Activated CD8-positive, alpha-beta T cell treated with anti-CD3 and anti-CD28 coated beads for 36 hours (primary cell): Measurements from ENCODE around the gene SOBP. TPM values are rescaled to one million over a fixed set of nuclear protein-coding genes. Genes with fewer than 3 reads are reported as not detected.

ENCODE experiments used
- ATAC-seq: fragments of 200-7000 bp; cut with Tn5 transposase; one replicate; pipeline ENCODE4 v1.10.0; 2021; ENCODE audit warnings: mild to moderate bottlenecking, moderate library complexity
- CTCF ChIA-PET: fragments of 350-600 bp; sonication (Branson Sonifier 250); formaldehyde crosslinking; loops from one replicate; lab custom pipeline; 2021; ENCODE audit warnings: antibody characterized with exemption; lab: Charles Lee
- POLR2A ChIA-PET: fragments of 350-600 bp; sonication (Branson Sonifier 250); formaldehyde crosslinking; loops from one replicate; lab custom pipeline; 2021; ENCODE audit warnings: antibody characterized with exemption; lab: Charles Lee
- DNase-seq: peaks from one replicate; pipeline ENCODE4 v3.0.0-alpha.2; 2020
- H3K27ac Mint-ChIP-seq: one replicate; pipeline ENCODE4 v1.8.0; 2021; ENCODE audit warnings: mild to moderate bottlenecking, mixed read lengths
- H3K27me3 Mint-ChIP-seq: one replicate; pipeline ENCODE4 v1.8.0; 2021; ENCODE audit warnings: mixed read lengths
- H3K36me3 Mint-ChIP-seq: one replicate; pipeline ENCODE4 v1.8.0; 2021; ENCODE audit warnings: low read depth, mixed read lengths
- H3K4me1 Mint-ChIP-seq: one replicate; pipeline ENCODE4 v1.8.0; 2021; ENCODE audit warnings: low read depth, mixed read lengths
- H3K4me3 Mint-ChIP-seq: one replicate; pipeline ENCODE4 v1.8.0; 2021; ENCODE audit warnings: mild to moderate bottlenecking, moderate library complexity, mixed read lengths
- H3K9me3 Mint-ChIP-seq: one replicate; pipeline ENCODE4 v1.8.0; 2021; ENCODE audit warnings: mixed read lengths
- intact Hi-C: fragments of 100-400 bp; cut with micrococcal nuclease; formaldehyde crosslinking; loops from one replicate; pipeline ENCODE4 v1.10.0; 2022
- total RNA-seq, 2 experiments: library from RNA; stranded (reverse); gene quantifications; one replicate each; pipeline ENCODE4 v1.2.3, GENCODE V29; 2021
- TF ChIP-seq, protein P1 (sequence below): fragments of 200-600 bp; IDR thresholded peaks from one replicate; pipeline ENCODE4 v1.8.0; 2022; ENCODE audit warnings: antibody characterized with exemption, mild to moderate bottlenecking

Gene SOBP
- total RNA-seq, 2 experiments from 2014 or later, result 0.77 to 1.1 TPM

DNA sequence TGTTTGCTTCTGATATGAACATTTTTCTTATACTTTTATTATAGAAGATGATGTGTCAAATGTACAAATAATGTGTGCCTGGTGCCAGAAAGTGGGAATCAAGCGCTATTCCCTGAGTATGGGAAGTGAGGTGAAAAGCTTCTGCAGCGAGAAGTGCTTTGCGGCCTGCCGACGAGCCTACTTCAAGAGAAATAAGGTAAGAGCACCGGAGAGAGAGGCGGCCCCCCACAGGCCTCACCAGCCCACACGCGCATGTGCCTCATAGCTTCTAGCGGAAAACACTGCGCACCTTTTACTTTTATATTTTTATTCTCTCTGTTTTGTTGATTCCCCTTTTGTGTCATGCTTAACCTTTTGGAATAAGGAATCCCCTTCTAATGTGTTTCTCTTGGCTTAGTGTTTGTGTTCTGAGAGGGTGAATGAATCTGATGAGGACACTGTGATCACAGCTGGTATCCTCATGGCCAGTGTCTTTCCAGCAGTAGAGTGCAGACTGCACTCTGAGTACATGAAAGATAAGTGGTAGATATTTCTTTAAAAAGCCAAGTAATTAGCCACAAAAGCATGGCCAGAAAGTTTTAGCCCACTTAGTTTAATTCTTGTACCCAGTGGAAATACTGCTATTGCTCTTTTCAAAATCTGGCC lies 43.6 kb downstream of the SOBP start:
- Mint-ChIP-seq H3K4me3 (no peak overlapping the region), H3K27ac (no peak overlapping the region), H3K36me3 (no peaks in the 10 kb centered on the region), H3K4me1 (no peaks in the 10 kb centered on the region), H3K27me3 (peaks cover under 1% of the 10 kb centered on the region), H3K9me3 (no peaks in the 10 kb centered on the region)
- ChIA-PET POLR2A (no interaction called here), CTCF (no interaction called here)
- no peak for DNase-seq
- TF ChIP-seq, protein P1, sequence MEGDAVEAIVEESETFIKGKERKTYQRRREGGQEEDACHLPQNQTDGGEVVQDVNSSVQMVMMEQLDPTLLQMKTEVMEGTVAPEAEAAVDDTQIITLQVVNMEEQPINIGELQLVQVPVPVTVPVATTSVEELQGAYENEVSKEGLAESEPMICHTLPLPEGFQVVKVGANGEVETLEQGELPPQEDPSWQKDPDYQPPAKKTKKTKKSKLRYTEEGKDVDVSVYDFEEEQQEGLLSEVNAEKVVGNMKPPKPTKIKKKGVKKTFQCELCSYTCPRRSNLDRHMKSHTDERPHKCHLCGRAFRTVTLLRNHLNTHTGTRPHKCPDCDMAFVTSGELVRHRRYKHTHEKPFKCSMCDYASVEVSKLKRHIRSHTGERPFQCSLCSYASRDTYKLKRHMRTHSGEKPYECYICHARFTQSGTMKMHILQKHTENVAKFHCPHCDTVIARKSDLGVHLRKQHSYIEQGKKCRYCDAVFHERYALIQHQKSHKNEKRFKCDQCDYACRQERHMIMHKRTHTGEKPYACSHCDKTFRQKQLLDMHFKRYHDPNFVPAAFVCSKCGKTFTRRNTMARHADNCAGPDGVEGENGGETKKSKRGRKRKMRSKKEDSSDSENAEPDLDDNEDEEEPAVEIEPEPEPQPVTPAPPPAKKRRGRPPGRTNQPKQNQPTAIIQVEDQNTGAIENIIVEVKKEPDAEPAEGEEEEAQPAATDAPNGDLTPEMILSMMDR, result no peak
- intact Hi-C loops, result no loop called here
- no peak for ATAC-seq

DNA sequence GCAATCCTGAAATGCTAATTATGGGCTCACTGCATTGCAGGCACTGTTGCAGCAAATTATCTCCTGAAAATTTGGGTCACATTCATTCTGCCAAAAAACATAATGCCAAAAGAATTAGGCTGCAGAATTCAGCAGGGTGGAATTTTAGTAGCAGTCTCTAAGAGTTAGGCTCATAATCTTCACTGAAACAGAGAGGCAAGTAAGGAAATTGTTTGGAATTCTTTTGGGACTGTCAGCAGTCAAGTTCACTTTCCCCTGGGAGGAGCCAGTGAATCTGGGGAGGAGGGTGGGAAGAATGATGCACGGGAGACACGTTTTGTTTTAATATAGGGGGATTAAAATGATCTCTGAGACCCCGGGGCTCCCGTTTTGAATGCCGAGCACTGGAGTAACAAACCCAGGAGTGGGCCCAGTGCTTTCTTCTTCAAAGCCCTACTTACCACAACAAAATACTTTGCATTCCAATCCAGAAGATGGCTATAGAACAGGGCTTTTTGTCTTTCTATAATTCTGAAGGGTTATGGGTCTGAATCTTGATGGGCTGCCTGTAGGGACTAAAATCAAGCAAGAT lies 44.7 kb downstream of the SOBP start:
- TF ChIP-seq, protein P1, result no peak
- Mint-ChIP-seq H3K4me1 (no peaks in the 10 kb centered on the region), H3K9me3 (no peaks in the 10 kb centered on the region), H3K27me3 (peaks cover 7% of the 10 kb centered on the region), H3K4me3 (no peak overlapping the region), H3K27ac (no peak overlapping the region), H3K36me3 (no peaks in the 10 kb centered on the region)
- ATAC-seq, result no peak
- DNase-seq, result no peak
- ChIA-PET CTCF (no interaction called here), POLR2A (no interaction called here)
- intact Hi-C loops, result no loop called here

DNA sequence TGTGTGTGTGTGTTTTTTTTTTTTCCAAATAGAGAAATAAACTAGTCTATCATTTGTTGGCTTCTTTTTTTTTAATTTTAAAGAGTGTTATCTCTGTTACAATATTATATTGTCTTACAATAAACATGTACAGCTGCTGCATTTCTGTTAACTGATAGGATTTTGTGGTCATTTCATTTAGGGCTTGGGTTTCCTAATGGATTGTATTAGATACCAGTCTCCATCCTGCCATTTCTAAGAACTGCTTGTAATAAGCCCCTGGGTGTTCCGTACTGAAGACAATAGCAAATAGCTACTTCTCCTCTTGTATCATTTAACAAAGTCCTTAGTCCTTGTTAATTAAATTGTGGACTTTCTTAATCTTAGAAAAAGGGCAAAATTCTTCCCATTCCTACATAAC lies 45.7 kb downstream of the SOBP start:
- H3K27me3 Mint-ChIP-seq, result peaks cover 10% of the 10 kb centered on the region
- CTCF ChIA-PET, result interaction anchor here (0.6 kb wide), 1 partner anchor 14 kb away, joined by 3 read pairs; no protein-coding TSS in a partner anchor
- TF ChIP-seq, protein P1, result no peak
- ATAC-seq (no peak), DNase-seq (no peak)
- no peaks in the 10 kb centered on the region for H3K36me3 Mint-ChIP-seq
- H3K4me3 Mint-ChIP-seq, result no peak overlapping the region
- H3K4me1 Mint-ChIP-seq, result no peaks in the 10 kb centered on the region
- no peaks in the 10 kb centered on the region for H3K9me3 Mint-ChIP-seq
- no peak overlapping the region for H3K27ac Mint-ChIP-seq
- POLR2A ChIA-PET, result no interaction called here
- intact Hi-C loops, result no loop called here

DNA sequence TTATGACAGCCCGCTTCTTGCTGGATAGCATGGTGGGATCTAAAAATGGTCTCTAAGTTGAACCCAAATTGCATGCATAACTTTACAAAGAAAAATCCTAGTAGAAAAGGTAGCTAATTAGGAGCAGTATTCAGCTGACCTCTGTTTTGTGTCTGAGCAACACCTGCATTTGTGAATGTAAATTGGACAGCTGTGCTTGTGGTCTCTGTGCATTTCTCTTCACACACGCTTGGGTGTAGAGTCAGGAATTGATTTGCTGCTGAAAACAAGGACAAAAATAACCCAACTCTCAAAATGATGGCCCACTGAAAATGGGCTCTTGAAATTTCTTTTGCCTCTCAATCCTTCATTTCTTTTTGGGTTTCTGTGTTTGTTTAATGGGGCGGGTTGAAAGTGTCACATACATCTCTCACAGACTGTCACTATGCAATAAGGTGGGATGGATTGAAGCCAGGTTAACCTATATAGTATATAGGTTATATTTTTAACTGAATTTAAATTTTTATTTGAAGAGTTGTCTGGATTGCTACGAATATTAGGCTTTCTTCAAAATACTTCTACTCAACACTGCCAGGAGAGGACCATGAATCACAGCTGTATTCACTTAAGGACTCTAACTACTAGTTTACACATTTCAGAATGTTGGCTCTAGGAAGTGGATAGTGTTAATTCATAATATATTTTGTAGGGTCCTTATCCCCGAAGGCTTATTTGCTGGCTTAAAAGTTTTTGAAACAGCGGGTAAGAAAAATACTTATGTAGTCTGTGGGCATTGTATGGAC lies 46.5 kb downstream of the SOBP start:
- ChIA-PET POLR2A (no interaction called here), CTCF (interaction anchor here (0.6 kb wide), 1 partner anchor 13 kb away, joined by 3 read pairs; no protein-coding TSS in a partner anchor)
- Mint-ChIP-seq H3K4me1 (no peaks in the 10 kb centered on the region), H3K9me3 (no peaks in the 10 kb centered on the region), H3K27me3 (peaks cover 10% of the 10 kb centered on the region), H3K4me3 (no peak overlapping the region), H3K36me3 (no peaks in the 10 kb centered on the region), H3K27ac (no peak overlapping the region)
- ATAC-seq (no peak), DNase-seq (no peak)
- intact Hi-C loops, result no loop called here
- TF ChIP-seq, protein P1, result no peak

DNA sequence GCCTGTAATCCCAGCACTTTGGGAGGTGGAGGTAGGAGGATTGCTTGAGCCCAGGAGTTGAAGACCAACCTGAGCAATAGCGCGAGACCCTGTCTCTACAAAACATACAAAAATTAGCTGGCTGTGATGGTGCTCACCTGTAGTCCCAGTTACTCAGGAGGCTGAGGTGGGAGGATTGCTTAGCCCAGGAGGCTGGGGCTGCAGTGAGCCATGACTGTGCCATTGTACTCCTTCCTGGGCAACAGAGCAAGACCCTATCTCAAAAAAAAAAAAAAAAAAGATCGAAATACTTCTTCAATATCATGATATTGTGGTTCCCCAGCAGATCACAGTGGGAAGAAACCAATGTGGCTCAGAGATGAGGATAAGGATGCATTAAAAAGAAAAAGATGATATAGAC lies 47.6 kb downstream of the SOBP start:
- Mint-ChIP-seq H3K27me3 (peaks cover 10% of the 10 kb centered on the region), H3K4me3 (no peak overlapping the region), H3K9me3 (no peaks in the 10 kb centered on the region), H3K27ac (no peak overlapping the region), H3K36me3 (no peaks in the 10 kb centered on the region), H3K4me1 (no peaks in the 10 kb centered on the region)
- DNase-seq (no peak), ATAC-seq (no peak)
- intact Hi-C loops, result no loop called here
- TF ChIP-seq, protein P1, result no peak
- ChIA-PET POLR2A (no interaction called here), CTCF (no interaction called here)
